HEK293T (cell line): ENCODE data around the gene ACACB.

Experiments
- FOXA1 ChIP-seq: fragments of 450-650 bp; IDR thresholded peaks from 2 replicates; pipeline ENCODE4 v1.6.1; 2016; ENCODE audit warnings: mild to moderate bottlenecking
- FOXM1 ChIP-seq: fragments of 450-650 bp; IDR thresholded peaks from 2 replicates; pipeline ENCODE4 v1.6.1; 2017; ENCODE audit warnings: mild to moderate bottlenecking, borderline replicate concordance
- NFRKB ChIP-seq: fragments of 450-650 bp; IDR thresholded peaks from 2 replicates; pipeline ENCODE4 v1.6.1; 2016; ENCODE audit warnings: mild to moderate bottlenecking, moderate library complexity
- SP1 ChIP-seq: fragments of 450-650 bp; IDR thresholded peaks from 2 replicates; pipeline ENCODE4 v1.6.1; 2017
- ZNF384 ChIP-seq: fragments of 450-650 bp; IDR thresholded peaks from 2 replicates; pipeline ENCODE4 v1.6.1; 2016

DNA sequence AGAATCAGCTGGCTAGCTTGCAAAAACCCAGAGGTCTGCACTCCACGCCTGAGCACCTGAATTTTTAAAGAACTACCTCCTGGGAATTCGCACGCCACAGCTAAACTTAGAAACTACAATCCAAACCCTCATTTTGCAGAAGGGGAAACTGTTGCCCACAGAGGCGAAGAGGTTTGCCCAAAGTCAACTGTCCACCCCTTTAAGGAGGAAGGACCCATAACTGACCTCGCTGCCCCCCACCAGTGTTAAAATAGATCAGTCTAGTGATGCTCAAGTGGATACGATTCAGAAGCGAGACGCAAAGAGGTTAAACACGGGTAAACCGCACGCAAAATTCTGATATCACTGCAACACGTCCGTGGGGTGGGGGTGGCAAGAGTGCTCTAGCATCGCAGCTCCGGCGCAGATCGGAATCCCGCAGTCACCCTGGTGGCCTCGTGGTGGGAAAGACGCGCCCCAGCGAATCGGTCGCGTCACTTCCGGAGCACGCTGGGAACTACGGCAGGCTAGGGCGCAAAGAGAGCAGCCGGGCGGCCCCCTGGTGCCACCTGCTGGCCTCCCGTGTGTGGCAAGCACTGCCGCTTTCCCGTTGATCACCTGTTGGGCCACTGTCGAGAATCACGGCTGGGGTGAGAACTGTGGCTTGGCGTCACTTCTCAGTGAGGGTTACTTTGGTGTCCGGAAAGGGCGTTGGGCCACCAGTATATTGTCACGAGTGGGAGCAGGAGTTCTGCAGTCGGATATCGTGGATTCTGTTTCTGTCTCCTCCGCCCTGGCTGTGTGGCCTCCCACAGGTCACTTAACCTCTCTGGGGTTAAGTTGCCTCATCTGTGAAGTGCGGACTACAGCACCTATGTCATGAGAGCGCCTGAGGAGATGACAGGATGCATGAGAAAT is 23.1 kb upstream of the ACACB start, which contains the start of gene ALKBH2:
- TF ChIP-seq FOXM1 (0 out of 2 replicates have a peak, but pooled peaks have one; percentile 18), SP1 (no peak), ZNF384 (no peak), NFRKB (no peak), FOXA1 (no peak)
